Stimulated activated naive CD8-positive, alpha-beta T cell treated with anti-CD3 and anti-CD28 coated beads, Interleukin-15, Interleukin-2, amounts not matched to agents 100 U/mL and 50 U/mL, for 24 hours (primary cell): Measurements from ENCODE around the gene SLC9A3.
"Not testable (repeated sequence)": the region's sequence is repeated elsewhere in the genome, so short reads cannot be mapped to it uniquely, and the experiment has no call there.

Experiments used
- ATAC-seq: fragments of 150-1000 bp; cut with Tn5 transposase; one replicate; pipeline ENCODE4 v1.10.0; 2021
- DNase-seq: peaks from one replicate; pipeline ENCODE4 v3.0.0; 2021

The SLC9A3 gene

GRCh38 chr5:474840-475661 lies 49.2 kb downstream of the SLC9A3 start:
- ATAC-seq (no peak), DNase-seq (no peak)

GRCh38 chr5:474232-474839 lies 49.9 kb downstream of the SLC9A3 start:
- ATAC-seq, DNase-seq: not testable (repeated sequence)

GRCh38 chr5:473551-474192 lies 50.6 kb downstream of the SLC9A3 start:
- peak; percentile 35 for DNase-seq

GRCh38 chr5:472656-473550 lies 51.3 kb downstream of the SLC9A3 start:
- peak; percentile 94 for DNase-seq
- peak; percentile 82 for ATAC-seq

More at GRCh38 chr5:473551-474192, 50.6 kb downstream of the SLC9A3 start:
- peak; percentile 3 for ATAC-seq

DNA sequence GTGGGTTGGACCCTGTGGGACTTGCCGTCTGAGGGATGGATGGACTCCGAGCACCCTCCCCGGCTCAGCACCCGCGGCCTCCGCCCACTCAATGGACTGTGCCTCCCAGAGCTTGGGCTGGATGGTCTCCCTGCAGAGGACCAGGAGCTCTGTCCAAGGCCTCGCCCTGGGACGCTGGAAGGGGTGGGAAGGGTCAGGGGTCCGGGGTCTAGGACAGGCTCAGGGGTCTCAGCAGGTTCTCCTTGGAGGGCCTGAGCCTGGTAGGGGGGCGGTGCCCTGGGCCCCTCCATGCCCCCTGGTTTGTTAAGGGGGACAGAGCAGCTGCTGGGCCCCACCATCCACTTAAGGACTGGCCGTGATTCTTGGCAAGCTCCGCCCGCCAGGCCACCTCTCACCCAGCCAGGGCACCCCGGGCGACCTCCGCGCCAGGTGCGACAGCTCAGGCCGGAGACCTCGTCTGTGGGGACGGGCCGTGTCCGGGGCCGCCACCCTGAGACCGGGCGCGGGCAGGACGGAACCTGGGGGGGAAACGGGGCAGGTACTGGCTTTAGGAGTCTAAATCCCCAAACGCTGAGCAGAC lies 52.1 kb downstream of the SLC9A3 start:
- ATAC-seq = no peak
- peak; percentile 35 for DNase-seq

DNA sequence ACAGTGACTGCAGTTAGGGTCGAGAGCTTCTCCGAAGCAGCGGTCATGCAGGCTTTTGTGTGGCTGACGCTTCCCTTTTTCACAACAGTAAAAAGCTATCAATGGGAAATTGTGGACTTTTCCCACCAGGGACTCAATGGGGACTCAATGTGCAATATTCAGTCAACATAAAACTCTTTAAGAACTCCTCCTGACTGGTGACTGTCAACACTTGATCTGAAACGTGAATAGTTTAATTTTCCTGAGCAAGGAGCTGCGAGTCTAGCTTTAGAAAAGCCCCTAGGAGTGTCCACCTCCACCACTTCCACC lies 52.5 kb downstream of the SLC9A3 start:
- DNase-seq = no peak
- no peak for ATAC-seq

DNA sequence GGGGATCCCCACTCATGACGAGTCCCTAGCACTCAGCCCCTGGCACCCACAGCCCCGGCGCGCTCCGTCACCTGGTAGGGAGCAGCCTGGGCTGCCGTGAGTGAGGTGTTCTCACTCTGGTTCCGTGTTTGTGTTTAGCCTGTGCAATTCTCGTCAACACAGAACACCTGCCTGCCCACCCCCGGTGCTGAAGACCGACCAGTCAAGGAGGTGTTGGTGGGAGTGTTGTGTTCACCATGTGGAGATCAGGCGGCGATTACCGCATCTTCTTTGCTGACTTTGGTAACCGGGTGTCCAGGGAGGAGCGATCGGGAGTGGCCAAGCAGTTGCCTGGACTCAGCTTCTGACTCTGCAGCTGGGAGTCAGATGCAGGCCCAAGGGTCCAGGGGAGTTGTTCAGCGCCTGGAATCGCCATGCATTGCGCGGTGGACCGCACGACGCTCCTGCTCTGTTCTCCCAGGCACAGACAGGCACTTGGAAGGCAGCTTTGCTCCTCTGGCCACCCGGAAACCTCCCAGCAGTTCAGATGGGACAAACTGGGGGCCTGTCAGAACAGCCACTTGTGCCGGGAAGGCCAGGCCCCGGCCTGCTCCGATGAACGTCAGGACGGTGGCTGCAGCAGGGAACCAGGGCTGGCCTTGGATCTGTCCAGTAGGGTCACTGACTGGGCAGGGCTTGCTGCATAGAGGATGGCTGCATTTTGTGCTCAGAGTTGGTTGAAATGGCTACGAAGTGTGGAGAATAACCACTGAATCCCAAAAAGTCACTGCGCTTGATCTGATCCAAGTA lies 53.1 kb downstream of the SLC9A3 start:
- no peak for DNase-seq
- ATAC-seq = no peak

DNA sequence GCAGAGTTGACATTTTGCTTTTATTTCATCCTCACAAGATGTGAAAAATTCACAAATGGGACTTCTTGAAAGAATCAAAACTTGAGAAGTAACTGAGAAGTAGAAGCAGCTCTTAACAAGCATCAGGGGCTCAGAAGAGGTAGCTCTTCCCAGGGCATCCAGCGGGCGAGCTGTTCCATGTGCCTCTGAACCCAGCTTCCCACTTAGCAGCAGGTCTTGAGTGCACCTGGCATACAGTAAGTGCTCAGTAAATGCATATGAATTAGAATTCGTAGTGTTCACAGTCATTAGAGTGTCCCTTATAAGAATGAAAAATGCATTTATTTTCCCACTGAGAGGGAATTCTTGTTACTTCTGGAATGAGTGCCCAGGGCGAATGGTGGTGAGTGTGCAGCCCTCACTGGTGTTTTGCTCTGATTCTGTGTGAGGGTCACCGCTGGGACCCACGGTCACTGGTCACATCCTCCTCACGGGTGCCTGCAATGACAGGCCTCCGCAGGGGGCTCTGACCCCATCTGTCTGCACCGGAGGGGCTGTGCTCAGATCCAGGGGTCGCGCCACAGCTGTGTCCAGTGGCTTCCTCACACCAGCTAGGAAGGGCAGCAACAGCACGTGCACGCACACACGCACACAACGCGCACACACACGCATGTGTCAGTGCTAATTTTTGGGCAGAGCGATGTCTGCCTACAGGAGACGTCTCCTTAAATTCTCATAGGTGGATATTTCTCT lies 54.3 kb downstream of the SLC9A3 start:
- DNase-seq (no peak), ATAC-seq (no peak)

GRCh38 chr5:468401-468800 lies 55.8 kb downstream of the SLC9A3 start:
- DNase-seq (no peak), ATAC-seq (no peak)

- DNase-seq (no peak), ATAC-seq (no peak)
Observed at GRCh38 chr5:466661-467310, 57.5 kb downstream of the SLC9A3 start.

- no peak for DNase-seq
- ATAC-seq = no peak
Observed at GRCh38 chr5:465591-466403, 58.5 kb downstream of the SLC9A3 start.

GRCh38 chr5:464843-465590 lies 59.2 kb downstream of the SLC9A3 start:
- no peak for ATAC-seq
- no peak for DNase-seq

DNA sequence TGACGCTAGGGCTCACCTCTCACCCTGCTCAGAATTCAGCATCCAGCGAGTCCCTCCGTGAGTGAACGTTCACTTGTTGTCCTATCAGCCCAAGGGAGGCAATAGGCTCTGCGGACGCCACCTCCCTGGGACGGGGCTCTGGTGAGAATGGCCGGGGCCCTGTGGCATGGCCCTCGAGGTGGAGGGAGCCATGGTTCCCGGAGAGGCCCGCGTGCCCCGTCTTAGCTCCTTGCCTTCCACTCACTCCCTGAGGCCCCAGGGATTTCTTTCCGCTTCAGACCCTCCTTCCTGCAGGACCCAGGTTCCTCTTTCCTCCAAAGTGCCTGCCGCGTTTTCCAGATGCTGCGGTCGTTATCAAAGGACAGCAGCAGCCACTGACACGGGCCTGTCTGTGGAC lies 59.8 kb downstream of the SLC9A3 start:
- peak; percentile 4 for ATAC-seq
- DNase-seq = no peak

DNA sequence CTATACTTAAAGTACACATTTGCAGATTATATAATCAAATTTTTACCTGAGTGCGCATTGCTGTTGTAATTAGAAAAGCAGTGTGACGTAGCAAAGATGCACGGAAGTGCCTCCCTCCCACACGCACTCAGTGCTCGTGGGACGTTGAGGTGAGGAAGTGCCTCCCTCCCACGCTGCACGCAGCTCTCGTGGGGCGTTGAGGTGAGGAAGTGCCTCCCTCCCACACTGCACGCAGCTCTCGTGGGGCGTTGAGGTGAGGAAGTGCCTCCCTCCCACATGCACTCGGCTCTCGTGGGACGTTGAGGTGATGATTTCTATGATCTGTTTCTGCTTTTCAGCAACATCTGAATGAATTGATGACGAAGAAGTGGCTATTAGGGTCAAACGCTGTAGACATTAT lies 60.3 kb downstream of the SLC9A3 start:
- DNase-seq = peak; percentile 57
- peak; percentile 25 for ATAC-seq

- DNase-seq (no peak), ATAC-seq (no peak)
Observed at GRCh38 chr5:463301-463700, 60.9 kb downstream of the SLC9A3 start.

DNA sequence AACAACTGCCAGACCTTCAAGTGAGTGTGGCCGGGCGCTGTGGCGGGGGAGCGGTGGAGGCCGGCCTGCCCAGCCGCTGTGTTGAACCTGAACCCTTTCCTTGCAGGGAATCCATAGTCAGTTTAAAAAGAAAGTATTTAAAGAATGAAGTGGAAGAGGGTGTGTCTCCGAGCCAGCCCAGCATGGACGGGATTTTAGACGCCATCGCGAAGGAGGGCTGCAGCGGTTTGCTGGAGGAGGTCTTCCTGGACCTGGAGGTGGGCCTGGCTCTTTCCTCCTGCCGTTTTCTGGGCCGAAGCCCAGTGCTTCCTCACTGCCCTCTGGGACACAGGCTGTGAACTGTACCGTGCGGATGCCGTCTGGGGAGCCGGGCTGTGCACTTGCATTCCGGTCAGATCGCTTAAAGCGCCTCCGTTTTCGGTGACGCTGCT lies 62.2 kb downstream of the SLC9A3 start:
- DNase-seq = no peak
- no peak for ATAC-seq

DNA sequence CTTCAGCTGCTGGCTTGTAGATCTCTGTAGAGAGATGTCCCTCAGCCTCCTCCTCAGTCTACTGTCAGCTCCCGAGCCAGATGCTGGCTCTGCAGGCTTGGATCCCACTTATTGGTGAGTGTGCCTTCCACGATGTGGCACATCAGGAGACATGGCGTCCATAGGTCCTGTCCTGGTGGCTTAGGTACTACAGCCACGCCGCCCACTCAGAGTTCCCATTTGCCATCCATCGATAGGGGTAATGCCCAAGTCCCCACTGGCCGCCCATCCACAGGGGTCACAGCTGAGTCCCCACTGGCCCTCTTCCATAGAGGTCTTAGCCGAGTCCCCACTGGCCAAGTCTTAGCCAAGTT lies 64.0 kb downstream of the SLC9A3 start:
- ATAC-seq (no peak), DNase-seq (no peak)

DNA sequence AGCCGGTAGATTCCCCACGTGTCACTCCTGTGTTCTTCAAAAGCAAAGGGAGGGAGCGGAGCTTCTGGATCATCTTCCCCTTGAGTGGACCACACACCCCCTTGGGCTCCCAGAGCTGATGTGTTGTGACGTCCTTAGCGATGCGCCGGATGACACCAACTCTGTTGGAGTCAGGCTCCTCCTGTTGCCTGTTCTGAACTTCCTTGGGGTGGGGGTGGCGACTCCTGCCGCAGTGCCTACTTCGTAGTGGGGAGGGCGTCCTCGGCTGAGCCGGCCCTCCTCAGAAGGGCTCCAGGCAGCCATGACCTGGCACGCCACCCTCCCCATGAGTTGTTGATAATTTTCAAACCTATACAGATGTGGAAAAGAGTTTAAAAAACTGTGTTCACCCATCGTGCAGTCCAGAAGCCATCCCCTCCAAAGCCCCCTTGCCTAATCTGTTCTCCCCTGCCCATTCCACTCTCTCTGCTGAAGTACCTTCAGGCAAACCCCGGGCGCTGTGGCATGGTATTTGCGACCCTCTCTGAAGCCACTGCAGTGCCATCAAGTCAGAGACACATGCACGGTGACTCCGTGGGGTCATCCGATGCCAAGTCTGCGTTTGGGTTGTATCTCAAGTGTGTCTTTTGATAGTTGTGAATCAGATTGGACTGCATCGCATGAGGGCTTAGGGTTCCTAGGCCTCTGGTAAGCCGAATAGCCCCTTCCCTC lies 64.5 kb downstream of the SLC9A3 start:
- ATAC-seq (no peak), DNase-seq (no peak)
